Naive B cell (primary cell): Measurements from ENCODE around the gene FRMD4A. TPM values are rescaled to one million over a fixed set of nuclear protein-coding genes. Genes with fewer than 3 reads are reported as not detected.
"Not testable (repeated sequence)": the region's sequence is repeated elsewhere in the genome, so short reads cannot be mapped to it uniquely, and the experiment has no call there.

Experiments
- ATAC-seq, 2 donors: fragments of 150-1000 bp; cut with Tn5 transposase; 2 replicates each; pipeline ENCODE4 v1.10.0; 2021; ENCODE audit warnings: low read depth in 2 of 2, mild to moderate bottlenecking in 2 of 2, moderate library complexity in 2 of 2
- DNase-seq: peaks from one replicate; pipeline ENCODE4 v3.0.0; 2022
- H3K27ac Mint-ChIP-seq, 6 donors: one replicate each; pipeline ENCODE4 v1.8.0; 2020 to 2022; ENCODE audit warnings: mild to moderate bottlenecking in 6 of 6, mixed read lengths in 6 of 6, moderate library complexity in 5 of 6, inconsistent platforms in 2 of 6
- H3K27me3 Mint-ChIP-seq, 3 donors: one replicate each; pipeline ENCODE4 v1.8.0; 2021 to 2022; ENCODE audit warnings: mixed read lengths in 3 of 3, mild to moderate bottlenecking in 1 of 3
- H3K36me3 Mint-ChIP-seq, 2 donors: one replicate each; pipeline ENCODE4 v1.8.0; 2020 to 2022; ENCODE audit warnings: mixed read lengths in 2 of 2, inconsistent platforms in 1 of 2, mild to moderate bottlenecking in 1 of 2
- H3K4me1 Mint-ChIP-seq, 3 donors: one replicate each; pipeline ENCODE4 v1.8.0; 2020 to 2022; ENCODE audit warnings: mixed read lengths in 3 of 3, inconsistent platforms in 1 of 3, mild to moderate bottlenecking in 1 of 3, moderate library complexity in 1 of 3
- H3K4me3 Mint-ChIP-seq, 8 donors: one replicate each; pipeline ENCODE4 v1.8.0; 2020 to 2022; ENCODE audit warnings: mild to moderate bottlenecking in 8 of 8, mixed read lengths in 8 of 8, moderate library complexity in 8 of 8, inconsistent platforms in 2 of 8
- H3K9me3 Mint-ChIP-seq, 7 donors: one replicate each; pipeline ENCODE4 v1.8.0; 2020 to 2022; ENCODE audit warnings: mixed read lengths in 7 of 7, mild to moderate bottlenecking in 5 of 7, inconsistent platforms in 2 of 7, moderate library complexity in 1 of 7
- polyA plus RNA-seq, 6 donors: library from polyadenylated mRNA; unstranded; fragments of 300-500 nt; fragmentation: Illumina TruSeq; gene quantifications; one replicate each; pipeline ENCODE4 v1.2.3, GENCODE V29; 2021; ENCODE audit warnings: low read depth in 6 of 6

The FRMD4A gene
- polyA plus RNA-seq, 6 donors from 2014 or later, result 0.09 to 0.20 (median 0.10) TPM; not detected in 3

- Mint-ChIP-seq H3K27me3 (peaks cover 0 to 12% (median 8%) of the 10 kb centered on the region in 3 donors), H3K4me3 (peak overlapping the region in 1 of 8 donors; percentile 6), H3K4me1 (peaks cover 0 to 12% (median 11%) of the 10 kb centered on the region in 3 donors)
- not testable (repeated sequence) for ATAC-seq, H3K9me3 Mint-ChIP-seq, H3K36me3 Mint-ChIP-seq, H3K27ac Mint-ChIP-seq, DNase-seq
Measured at GRCh38 chr10:14042051-14042450, 288.7 kb downstream of the FRMD4A start.

- H3K9me3 Mint-ChIP-seq, result peaks cover 0 to 3% (median 0%) of the 10 kb centered on the region in 7 donors
- peaks cover 0 to 12% (median 11%) of the 10 kb centered on the region in 3 donors for H3K4me1 Mint-ChIP-seq
- no peak for DNase-seq
- no peak for ATAC-seq
- no peaks in the 10 kb centered on the region for H3K36me3 Mint-ChIP-seq
- peaks cover 4 to 16% (median 8%) of the 10 kb centered on the region in 3 donors for H3K27me3 Mint-ChIP-seq
- H3K4me3 Mint-ChIP-seq, result no peak overlapping the region
- peak overlapping the region in 2 of 6 donors; percentile 4 to 45 for H3K27ac Mint-ChIP-seq
Measured at GRCh38 chr10:14040787-14041631, 289.7 kb downstream of the FRMD4A start.

- ATAC-seq (no peak), DNase-seq (no peak)
- no peak overlapping the region for H3K4me3 Mint-ChIP-seq
- no peak overlapping the region for H3K27ac Mint-ChIP-seq
- no peaks in the 10 kb centered on the region for H3K36me3 Mint-ChIP-seq
- H3K9me3 Mint-ChIP-seq, result peaks cover 0 to 3% (median 0%) of the 10 kb centered on the region in 7 donors
- H3K27me3 Mint-ChIP-seq, result peaks cover 5 to 16% (median 8%) of the 10 kb centered on the region in 3 donors
- peaks cover 0 to 12% (median 11%) of the 10 kb centered on the region in 3 donors for H3K4me1 Mint-ChIP-seq
Measured at GRCh38 chr10:14039968-14040668, 290.6 kb downstream of the FRMD4A start.

- Mint-ChIP-seq H3K27me3 (peaks cover 0 to 19% (median 11%) of the 10 kb centered on the region in 3 donors), H3K27ac (peak overlapping the region in 1 of 6 donors; percentile 54), H3K4me3 (no peak overlapping the region), H3K4me1 (peaks cover 6 to 8% (median 7%) of the 10 kb centered on the region in 3 donors), H3K36me3 (peaks cover 0 to 5% of the 10 kb centered on the region in 2 donors), H3K9me3 (no peaks in the 10 kb centered on the region)
- ATAC-seq (no peak), DNase-seq (no peak)
Measured at GRCh38 chr10:14036233-14036632, 294.5 kb downstream of the FRMD4A start.

- peaks cover 0 to 25% (median 15%) of the 10 kb centered on the region in 3 donors for H3K27me3 Mint-ChIP-seq
- no peak overlapping the region for H3K4me3 Mint-ChIP-seq
- DNase-seq (no peak), ATAC-seq (no peak)
- H3K4me1 Mint-ChIP-seq, result peaks cover under 1 to 6% (median under 1%) of the 10 kb centered on the region in 3 donors
- no peaks in the 10 kb centered on the region for H3K9me3 Mint-ChIP-seq
- peaks cover 0 to 5% of the 10 kb centered on the region in 2 donors for H3K36me3 Mint-ChIP-seq
- no peak overlapping the region for H3K27ac Mint-ChIP-seq
Measured at GRCh38 chr10:14035506-14035905, 295.2 kb downstream of the FRMD4A start.

GRCh38 chr10:14032406-14032998 lies 298.2 kb downstream of the FRMD4A start:
- H3K27ac Mint-ChIP-seq, result no peak overlapping the region
- peak overlapping the region in 1 of 8 donors; percentile 66 for H3K4me3 Mint-ChIP-seq
- H3K4me1 Mint-ChIP-seq, result peaks cover 0 to 6% (median 0%) of the 10 kb centered on the region in 3 donors
- no peaks in the 10 kb centered on the region for H3K9me3 Mint-ChIP-seq
- H3K27me3 Mint-ChIP-seq, result peaks cover 26 to 49% (median 37%) of the 10 kb centered on the region in 3 donors
- no peak for DNase-seq
- peak; percentile 27 to 43 for ATAC-seq
- H3K36me3 Mint-ChIP-seq, result peaks cover 0 to 5% of the 10 kb centered on the region in 2 donors

- H3K27me3 Mint-ChIP-seq, result peaks cover 37 to 66% (median 56%) of the 10 kb centered on the region in 3 donors
- H3K4me1 Mint-ChIP-seq, result peaks cover 7 to 28% (median 26%) of the 10 kb centered on the region in 3 donors
- H3K27ac Mint-ChIP-seq, result no peak overlapping the region
- H3K36me3 Mint-ChIP-seq, result no peaks in the 10 kb centered on the region
- H3K4me3 Mint-ChIP-seq, result no peak overlapping the region
- ATAC-seq (no peak), DNase-seq (no peak)
- H3K9me3 Mint-ChIP-seq, result no peaks in the 10 kb centered on the region
Measured at GRCh38 chr10:14026325-14026724, 304.4 kb downstream of the FRMD4A start.

GRCh38 chr10:14025283-14026189 lies 305.2 kb downstream of the FRMD4A start:
- Mint-ChIP-seq H3K9me3 (peaks cover 0 to 1% (median 0%) of the 10 kb centered on the region in 7 donors), H3K36me3 (no peaks in the 10 kb centered on the region), H3K4me1 (peaks cover 7 to 28% (median 26%) of the 10 kb centered on the region in 3 donors), H3K27ac (no peak overlapping the region), H3K27me3 (peaks cover 38 to 65% (median 53%) of the 10 kb centered on the region in 3 donors), H3K4me3 (no peak overlapping the region)
- ATAC-seq, result no peak
- no peak for DNase-seq

GRCh38 chr10:14024329-14025202 lies 306.2 kb downstream of the FRMD4A start:
- peak overlapping the region; percentile 52 to 88 (median 78) for H3K4me3 Mint-ChIP-seq
- ATAC-seq, result peak; percentile 69 to 81

GRCh38 chr10:14023673-14024328 lies 306.9 kb downstream of the FRMD4A start:
- peak overlapping the region in 3 of 6 donors; percentile 5 to 56 (median 48) for H3K27ac Mint-ChIP-seq
- peak overlapping the region; percentile 52 to 88 (median 78) for H3K4me3 Mint-ChIP-seq
- no peak for ATAC-seq

More at GRCh38 chr10:14024329-14025202, 306.2 kb downstream of the FRMD4A start:
- Mint-ChIP-seq H3K27me3 (peaks cover 36 to 62% (median 47%) of the 10 kb centered on the region in 3 donors), H3K4me1 (peaks cover 7 to 28% (median 26%) of the 10 kb centered on the region in 3 donors), H3K9me3 (peaks cover 0 to 9% (median 0%) of the 10 kb centered on the region in 7 donors), H3K27ac (peak overlapping the region in 5 of 6 donors; percentile 16 to 83 (median 56)), H3K36me3 (no peaks in the 10 kb centered on the region)
- DNase-seq, result peak; percentile 21

More at GRCh38 chr10:14023673-14024328, 306.9 kb downstream of the FRMD4A start:
- DNase-seq, result no peak
- Mint-ChIP-seq H3K36me3 (peaks cover 4 to 6% of the 10 kb centered on the region in 2 donors), H3K27me3 (peaks cover 32 to 59% (median 42%) of the 10 kb centered on the region in 3 donors), H3K4me1 (peaks cover 7 to 28% (median 26%) of the 10 kb centered on the region in 3 donors), H3K9me3 (peaks cover 3 to 12% (median 3%) of the 10 kb centered on the region in 7 donors)
